Activated CD4-positive, CD25-positive, alpha-beta regulatory T cell (primary cell): Measurements from ENCODE around the gene RABL3.
"Not testable (repeated sequence)": the region's sequence is repeated elsewhere in the genome, so short reads cannot be mapped to it uniquely, and the experiment has no call there.

ENCODE experiments used
- DNase-seq, 4 experiments: peaks; one replicate each; lab custom pipeline; 2025; lab: John Stamatoyannopoulos, UW

The RABL3 gene

DNA sequence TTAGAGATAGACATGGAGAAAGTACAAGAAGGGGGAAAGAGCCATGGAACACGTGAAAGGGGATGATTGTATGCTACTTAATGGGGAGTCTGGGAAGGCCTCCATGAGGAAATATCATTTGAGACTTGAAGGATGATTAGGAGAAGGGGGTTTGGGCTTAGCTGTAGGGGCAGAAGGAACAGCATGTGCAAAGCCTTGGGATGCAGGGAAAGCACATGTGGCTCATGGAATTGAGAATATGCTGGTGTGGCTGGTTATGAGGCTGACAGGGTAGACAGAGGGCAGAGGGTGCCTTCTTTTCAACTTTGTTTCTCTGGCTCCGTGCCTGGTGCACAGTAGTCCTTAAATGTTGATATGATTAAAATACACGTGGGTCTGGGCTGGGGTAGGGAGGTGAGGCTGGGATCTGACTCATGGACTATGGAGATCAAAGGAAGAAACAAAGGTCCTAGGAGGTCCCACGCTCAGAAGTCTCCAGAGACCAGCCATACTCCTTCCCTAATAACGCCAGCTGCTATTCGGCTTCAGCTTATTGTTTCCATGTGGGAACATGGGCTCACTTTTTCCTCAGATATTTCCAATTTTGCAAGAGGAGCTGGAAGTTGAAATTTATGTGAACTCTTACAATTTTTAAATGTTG lies 1.4 kb upstream of the RABL3 start:
- DNase-seq = no peak

DNA sequence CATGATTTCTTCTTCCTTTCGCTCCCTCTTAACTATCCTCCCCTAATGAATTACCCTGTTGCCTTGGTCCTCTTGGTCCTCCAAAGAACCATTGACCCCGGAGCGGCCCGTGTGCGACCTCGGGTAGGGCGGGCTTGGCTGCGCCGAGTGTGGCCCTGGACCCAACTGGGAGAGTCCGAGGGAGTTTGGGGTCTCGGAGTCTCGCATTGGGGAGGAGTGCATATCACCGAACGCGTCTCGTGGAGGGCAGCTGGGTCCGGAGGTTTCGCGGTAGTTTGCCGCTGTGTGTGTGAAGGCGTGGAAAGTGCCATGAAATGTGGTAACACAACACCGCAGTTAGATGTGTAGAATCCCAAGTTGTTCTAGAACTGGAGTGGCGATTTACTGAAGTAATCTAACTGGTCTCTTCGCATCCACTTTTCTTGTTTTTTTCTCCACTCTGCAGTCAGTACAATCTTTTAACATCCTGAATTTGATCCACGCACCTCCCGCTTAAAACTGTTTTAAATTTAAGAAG lies 591 bp upstream of the RABL3 start:
- DNase-seq = no peak

DNA sequence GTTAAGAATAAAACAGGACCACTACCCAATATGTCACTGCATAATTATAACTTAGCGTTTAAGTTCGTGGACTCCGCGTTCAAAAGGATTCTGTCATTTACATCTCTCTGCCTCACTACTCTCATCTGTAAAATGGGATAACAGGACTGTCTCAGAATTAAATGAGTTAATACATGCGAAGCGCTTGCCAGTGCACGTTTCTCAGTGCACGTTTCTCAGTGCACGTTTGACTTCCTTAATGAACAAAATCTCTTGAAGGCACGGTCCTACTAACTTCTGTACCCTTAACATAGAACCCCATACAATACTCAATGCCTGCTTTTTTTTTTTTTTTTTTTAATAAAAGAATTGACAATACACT lies 499 bp downstream of the RABL3 start:
- DNase-seq = no peak

DNA sequence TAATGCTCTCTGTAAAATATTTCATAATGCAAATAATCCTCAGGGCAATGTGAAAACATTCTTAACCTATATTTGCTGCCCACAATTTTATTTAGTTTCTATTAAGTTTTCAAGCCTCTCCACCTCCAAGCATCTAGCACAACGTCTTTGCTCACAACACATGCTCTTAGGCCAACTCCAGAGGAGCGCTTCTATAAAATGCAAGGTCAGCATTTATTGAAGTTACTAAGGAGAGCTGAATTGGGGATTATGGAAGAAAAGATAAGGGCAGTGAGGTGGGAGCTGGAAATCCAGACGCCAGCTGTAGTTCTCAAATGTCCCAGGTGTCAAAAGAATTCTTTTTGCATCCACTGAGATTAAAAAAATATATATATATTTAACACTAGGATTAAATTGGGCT lies 996 bp downstream of the RABL3 start:
- no peak for DNase-seq

DNA sequence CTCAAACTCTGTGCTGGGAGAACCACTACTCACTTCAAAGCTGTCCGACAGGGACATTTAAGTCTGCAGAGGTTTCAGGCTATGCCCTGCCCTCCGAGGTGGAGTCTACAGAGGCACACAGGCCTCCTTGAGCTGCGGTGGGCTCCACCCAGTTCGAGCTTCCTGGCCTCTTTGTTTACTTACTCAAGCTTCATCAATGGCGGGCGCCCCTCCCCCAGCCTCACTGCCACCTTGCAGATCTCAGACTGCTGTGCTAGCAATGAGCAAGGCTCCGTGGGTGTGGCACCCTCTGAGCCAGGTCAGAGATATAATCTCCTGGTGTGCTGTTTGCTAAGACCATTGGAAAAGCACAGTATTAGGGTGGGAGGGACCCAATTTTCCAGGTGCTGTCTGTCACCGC lies 4.3 kb downstream of the RABL3 start:
- not testable (repeated sequence) for DNase-seq

DNA sequence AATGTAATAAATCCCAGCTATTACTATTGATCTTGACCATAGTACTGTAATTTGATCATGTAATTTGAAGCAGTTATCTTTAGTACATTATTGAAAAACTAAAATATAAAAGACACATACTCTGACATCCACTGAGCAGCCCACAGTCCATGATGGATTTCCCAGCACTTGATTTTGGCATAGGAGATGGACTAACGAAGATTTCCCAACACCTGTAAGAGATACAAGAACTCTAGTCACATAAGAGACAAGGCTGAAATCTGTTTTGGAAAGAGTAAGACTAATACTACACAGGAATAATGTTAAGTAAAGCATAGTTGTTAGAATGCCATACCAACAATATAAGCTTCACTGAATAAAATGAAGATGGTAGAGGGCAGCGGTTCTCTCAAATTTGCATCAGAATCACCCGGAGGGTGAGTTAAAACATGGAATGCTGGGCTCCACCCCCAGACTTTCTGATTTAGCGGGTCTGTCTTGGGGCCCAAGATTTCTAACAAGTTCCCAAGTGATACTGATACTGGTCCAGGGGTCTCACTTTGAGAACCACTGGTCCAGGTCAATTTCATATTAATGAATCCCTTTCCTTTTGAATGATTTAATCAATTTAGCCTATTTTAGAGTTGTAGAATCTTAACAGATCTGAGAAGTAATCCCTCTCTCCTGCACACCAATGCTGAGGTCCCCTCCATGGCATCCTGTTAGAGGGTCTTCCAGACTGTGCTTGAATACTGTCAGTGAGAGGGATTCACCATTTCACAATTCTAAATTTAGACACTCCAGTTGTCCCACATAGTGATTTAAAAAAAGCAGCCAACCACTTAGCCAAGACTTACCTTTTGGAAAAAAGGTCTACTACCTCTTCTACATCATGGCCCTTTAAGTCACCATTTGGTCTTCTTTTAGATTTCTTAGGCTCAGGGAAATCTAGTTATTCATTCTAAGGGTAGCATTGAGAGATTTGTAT lies 11.5 kb downstream of the RABL3 start:
- no peak for DNase-seq

DNA sequence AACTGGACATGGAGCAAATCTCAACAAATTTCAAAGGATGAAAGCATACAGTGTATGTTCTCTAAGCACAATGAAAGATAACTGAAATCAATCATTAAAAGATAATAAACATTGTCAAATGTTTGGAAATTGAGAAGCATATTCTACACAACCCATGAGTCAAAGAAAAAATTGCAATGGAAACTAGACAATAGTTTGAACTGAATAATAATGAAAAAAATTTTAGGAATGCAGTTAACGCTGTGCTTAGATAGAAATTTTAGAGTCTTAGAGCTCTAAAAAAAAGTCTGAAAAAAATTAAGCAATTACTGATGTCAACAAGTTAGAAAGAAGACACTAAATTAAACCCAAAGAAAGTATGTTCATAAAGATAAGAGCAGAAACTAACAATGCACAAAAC lies 15.5 kb downstream of the RABL3 start:
- DNase-seq = no peak

DNA sequence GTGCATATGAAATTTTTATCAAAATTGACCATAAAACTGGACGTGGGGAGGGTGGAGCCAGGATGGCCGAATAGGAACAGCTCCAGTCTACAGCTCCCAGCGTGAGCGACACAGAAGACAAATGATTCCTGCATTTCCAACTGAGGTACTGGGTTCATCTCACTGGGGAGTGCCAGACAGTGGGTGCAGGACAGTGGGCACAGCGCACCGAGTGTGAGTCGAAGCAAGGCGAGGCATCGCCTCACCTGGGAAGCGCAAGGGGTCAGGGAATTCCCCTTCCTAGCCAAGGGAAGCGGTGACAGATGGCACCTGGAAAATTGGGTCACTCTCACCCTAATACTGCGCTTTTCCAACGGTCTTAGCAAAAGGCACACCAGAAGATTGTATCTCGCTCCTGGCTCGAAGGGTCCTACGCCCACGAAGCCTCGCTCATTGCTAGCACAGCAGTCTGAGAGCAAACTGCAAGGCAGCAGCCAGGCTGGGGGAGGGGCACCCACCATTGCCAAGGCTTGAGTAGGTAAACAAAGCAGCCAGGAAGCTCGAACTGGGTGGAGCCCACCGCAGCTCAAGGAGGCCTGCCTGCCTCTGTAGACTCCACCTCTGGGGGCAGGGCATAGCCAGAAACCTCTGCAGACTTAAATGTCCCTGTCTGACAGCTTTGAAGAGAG lies 23.0 kb downstream of the RABL3 start:
- DNase-seq = peak in 3 of 4 experiments; percentile 9 to 78 (median 73)

DNA sequence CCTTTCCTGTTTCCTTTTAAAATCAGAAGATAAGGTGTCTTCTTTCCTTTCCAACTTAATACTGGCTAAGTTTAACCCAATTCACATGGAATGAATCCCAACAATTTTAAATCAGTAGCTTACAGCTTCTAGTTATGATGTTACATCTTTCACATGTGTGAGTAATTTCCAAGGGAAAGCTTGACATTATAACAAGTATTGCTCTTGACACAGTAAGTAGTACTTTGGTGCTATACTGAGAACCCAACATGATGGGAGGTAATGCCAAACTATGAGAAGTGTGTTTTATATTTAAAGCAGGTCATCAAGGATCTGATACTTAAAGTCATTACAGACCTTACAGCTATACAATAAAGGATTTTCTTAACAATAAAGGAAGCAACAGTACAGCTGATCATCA lies 29.1 kb downstream of the RABL3 start:
- no peak for DNase-seq

DNA sequence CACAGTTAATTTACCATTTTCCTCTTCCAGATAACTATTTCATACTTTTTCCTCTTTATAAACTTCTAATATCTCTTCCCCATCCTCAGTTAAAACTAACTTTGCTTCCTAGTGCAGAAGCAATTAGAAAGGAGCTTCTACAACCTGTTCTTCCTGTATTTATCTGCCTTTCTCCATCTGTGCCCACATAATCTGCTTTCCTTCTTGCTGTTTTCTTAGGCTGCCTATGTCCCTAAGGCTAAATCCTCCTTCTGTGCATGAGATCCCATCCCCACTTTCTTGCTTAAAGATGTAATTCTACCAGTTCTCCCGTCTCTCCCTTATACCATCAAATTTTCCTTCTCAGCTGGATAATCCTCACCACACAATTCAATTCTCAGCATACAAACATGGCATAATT lies 31.9 kb downstream of the RABL3 start:
- no peak for DNase-seq

DNA sequence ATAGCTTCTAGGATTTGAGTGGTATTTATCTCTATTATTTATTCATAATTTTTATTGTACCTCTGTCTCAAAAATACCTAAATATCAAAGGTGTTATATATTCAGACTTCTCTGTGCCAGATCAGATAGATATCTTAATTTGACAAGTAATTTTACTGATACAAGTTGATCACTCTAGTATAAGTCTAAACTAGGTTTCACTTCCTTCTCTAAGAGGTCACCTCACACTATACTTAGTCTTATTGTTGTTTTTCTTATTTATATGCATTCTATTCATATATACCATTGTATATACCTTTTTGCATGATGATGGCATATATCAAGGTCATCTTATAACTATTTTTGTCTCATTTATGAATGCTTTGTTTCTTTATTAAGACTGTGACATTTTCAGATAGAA lies 33.9 kb downstream of the RABL3 start:
- no peak for DNase-seq

DNA sequence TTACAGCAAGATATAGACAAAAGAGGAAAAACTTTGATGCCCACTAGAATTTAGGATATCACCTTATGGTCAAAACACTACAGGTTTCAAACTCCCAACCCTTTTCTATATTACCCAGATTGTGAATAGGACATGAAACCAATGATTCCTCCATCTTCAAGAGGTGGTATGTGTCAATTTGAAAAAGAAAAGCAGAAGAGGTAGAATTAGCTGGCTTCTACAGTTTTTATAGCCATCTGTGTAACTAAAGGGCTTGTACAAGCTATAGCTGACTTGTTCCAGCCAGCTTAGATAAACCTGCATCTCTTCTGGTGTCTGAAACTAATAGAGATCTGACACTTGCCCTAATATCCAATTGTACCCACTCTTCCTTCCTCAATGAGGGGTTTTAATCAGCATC lies 35.4 kb downstream of the RABL3 start:
- no peak for DNase-seq

DNA sequence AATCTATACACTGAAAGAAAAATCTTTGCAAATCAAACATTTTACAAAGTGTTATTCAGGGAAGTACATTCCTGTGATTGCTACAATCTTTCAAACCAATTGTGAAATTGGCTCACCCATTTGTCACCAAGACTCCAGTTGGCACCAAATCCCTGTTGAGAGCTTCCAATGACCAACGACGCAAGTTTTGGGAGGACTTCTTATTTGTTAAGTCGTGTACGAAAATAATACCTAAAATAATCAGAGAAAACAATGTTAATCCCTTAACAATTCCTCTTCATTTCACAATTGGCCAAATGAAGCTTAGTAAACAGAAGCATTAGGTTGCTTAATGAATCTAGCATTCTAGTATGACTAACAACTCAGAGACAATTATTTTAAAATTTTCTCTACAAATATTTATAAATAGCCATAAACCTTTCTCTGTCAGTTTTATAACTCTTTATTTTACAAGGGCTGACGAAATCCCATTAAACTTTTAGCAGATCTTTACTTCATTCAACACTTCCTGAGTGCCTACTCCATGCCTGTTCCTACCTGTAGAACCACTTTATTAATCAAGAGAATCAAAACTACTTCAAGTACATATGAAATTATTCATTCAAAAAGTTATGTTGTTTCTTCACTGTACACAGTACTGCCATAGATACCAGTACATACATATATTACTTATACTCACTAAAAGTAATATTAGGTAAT lies 36.3 kb downstream of the RABL3 start:
- no peak for DNase-seq

DNA sequence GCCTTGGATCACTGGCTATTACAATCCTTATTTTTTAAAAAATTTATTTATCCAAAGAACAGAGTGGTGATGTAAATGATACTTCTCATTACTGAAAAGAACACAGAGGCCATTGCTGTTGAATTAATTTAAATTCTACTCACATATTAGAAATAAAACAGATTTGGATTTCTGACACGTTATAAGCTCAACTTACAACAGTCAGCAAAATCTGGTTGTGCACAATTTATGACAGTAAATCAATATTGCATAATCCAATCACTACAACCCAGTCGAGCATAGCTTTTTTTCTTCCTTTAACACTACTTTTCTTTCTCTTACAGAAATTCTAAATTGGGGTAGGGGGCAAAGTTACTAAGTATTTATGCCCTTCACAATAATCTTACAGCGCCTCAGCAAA lies 43.0 kb downstream of the RABL3 start:
- no peak for DNase-seq

DNA sequence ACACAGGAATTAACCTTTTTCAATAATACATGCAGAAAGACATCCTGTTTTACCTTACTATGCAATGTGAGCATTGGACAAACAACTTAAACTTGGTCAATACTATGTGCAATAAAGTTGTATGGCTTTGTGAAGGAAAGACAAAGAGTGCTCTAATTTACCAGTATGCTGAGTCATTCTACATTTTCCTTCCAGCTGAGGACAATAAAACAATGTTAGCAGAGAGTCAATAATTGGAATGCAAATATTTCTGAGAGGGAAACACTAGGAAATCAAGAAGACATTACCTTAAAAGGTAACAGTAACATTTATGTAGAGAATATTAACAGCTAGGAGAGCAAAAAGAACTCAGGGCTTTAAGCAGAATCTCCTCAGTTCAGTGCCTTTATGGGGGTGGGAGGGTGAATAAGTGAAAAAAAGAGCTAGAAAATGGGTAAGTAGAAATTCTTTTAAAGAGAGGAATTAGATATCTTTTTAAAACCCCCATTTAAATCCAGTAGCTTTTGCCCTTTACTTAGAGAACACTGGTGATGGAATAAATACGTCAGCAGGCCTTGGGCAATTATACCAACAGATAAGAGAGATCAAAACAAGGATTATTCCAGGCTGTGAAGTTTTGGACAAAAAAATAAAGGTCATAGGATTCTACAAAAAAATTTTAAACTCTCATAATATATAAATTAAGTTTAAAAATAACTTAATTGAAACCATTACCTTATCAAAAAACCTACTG lies 48.7 kb downstream of the RABL3 start:
- no peak for DNase-seq

DNA sequence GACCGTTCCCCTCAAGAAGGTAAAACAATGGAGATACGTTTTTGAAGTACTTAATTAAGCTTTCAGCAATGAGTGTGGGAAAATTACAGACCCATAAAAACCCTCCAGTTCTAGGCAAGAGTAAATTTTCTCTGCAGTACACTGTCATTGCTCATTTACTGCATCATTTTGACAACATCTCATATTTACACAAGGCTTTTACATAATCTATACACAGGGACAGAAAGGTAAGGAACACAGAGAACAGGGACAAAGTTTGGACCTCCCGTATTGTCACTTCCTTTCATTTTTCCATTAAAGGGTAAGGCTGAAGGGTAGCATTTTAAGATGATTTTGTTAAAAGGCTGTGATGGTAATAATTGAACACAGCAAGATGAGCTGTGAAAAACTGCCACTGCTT lies 52.9 kb downstream of the RABL3 start:
- DNase-seq = no peak

DNA sequence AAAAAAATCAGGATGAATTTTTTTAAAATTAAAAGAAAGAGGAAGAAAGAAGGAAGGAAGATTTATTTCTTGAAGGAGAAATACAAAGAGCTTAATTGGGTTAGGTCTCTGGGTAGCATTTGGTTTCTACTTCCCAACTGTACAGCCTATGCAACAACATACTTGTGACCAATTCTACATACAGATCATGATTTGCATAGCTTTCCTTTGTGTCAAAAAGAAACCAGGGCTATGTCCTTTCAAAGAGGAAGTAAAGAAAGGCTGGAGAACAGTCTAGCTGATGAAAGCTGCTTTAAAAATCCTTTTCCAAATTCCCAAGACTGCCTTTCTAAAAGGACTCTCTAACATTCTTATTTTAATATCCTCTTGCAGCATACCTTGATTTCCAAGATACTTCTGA lies 54.2 kb downstream of the RABL3 start:
- DNase-seq = no peak

DNA sequence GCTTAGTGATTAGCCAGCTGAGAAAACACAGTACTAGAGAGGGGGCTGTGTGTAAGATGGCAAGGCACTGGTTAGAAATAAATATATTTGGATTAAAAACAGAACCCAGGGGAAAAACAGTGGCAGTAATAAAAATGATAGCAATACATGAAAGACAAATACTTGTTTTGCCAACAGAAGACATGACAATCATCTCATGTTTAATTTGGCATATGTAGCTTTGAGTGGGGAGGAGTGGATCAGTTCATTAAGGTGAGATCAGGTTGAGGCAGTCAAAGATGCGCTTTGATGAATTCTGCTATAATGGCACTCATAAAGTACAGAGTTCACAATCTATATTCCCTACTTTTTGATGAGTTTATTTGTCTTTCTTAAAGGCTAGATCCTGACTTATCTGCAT lies 56.9 kb downstream of the RABL3 start:
- DNase-seq = no peak

DNA sequence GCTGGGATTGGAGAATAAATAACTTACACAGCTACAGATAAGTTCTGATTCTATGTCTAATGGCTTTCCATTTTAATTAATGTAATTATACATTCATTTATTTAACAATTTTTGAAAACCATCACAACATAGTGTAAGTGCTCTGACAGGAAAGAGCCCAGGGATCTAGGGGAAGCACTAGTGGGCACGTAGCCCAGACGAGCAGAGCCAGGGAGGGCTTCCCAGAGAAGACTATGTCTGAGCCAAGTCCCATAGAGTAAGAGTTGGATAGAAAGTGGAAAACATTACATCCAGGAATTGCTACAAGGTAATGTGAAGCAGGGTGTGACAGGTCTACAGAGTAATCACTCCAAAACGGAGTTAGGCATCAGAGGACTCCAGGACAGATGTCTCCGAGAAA lies 57.4 kb downstream of the RABL3 start:
- no peak for DNase-seq

DNA sequence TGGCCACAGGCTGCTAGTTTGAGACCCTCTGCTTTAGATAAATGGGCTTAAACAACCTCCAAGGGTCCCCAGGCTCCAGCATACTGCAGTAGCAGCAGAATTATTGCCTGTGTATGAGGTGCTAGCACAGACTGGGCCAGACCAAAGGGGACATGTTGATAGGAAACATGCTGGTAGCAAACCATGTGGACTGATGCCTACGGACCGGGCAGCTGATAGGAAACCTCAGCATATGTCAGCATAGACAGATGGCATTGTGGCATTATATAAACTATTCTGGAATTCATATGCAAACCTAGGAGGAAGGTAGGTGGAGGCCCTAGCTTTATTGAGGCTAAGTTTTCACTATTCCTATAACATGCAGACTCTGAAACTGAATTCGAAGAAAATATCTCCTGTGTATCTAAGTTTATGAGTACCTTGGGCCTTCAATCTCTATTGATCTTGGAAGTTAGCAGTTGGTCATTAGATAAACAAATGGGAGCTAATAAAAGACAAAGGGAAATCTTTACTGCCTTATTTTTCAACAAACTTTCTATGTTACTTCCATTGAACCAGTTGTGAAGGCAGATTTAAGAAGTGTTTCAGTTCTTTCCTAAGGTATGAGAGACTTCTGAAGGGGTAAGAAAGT lies 58.5 kb downstream of the RABL3 start:
- DNase-seq = no peak

DNA sequence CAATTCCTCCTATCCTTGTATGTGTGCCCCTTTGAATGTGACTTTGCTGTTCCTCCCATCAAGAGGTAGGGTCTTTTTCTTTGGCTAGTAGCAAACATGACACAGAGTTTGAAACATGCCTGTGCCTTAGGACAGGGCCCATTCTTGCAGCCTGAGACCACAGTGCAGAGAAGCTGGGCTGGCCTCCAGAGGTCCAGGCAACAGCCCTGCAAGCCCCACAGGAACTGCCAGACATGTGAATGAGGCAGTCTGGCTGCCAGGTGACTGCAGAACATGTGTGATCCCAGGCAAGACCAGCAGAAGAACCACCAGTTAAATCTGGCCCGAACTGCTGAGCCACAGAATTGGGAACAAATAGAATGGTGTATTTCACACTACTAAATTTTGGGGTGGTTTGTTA lies 59.1 kb downstream of the RABL3 start:
- no peak for DNase-seq
